ENCODE measurements around the gene USP22. TPM values are rescaled to one million over a fixed set of nuclear protein-coding genes. Genes with fewer than 3 reads are reported as not detected.
"Not testable (repeated sequence)": the region's sequence is repeated elsewhere in the genome, so short reads cannot be mapped to it uniquely, and the experiment has no call there.

USP22 gene
- total and polyA plus RNA-seq, 7 donors: 46.4 to 287 (median 150) TPM

DNA sequence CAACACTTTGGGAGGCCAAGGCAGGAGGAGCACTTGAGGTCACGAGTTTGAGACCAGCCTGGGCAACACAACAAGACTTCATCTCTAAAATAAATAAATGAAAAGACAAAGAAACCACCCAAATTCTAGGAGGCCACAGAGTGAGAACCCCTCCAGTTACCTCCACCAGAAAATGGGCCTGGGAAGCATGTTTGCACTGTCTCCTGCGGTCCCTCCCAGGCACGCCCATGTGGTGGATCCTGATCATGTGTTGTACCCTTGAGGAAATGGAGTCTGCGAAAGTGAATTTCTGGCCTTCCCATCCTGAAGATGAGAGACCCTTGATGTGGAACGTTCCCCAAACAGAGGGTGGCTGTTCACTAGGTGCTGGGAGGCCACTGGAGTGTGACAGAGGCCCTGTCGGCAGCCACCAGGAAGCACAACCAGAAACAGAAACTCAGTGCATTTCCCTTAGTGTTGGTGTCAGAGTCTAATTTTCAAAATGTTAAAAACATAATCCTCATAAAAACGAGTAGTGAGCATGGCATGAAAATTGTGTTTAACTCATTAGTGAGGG is 19.2 kb upstream of the USP22 start:
- ATAC-seq: no peak
- intact Hi-C loops (cut with DNase I): no loop called here
- WGBS, 3 donors: 67 to 75% (median 74%) methylated on average over 7 of the region's 7 CpGs

DNA sequence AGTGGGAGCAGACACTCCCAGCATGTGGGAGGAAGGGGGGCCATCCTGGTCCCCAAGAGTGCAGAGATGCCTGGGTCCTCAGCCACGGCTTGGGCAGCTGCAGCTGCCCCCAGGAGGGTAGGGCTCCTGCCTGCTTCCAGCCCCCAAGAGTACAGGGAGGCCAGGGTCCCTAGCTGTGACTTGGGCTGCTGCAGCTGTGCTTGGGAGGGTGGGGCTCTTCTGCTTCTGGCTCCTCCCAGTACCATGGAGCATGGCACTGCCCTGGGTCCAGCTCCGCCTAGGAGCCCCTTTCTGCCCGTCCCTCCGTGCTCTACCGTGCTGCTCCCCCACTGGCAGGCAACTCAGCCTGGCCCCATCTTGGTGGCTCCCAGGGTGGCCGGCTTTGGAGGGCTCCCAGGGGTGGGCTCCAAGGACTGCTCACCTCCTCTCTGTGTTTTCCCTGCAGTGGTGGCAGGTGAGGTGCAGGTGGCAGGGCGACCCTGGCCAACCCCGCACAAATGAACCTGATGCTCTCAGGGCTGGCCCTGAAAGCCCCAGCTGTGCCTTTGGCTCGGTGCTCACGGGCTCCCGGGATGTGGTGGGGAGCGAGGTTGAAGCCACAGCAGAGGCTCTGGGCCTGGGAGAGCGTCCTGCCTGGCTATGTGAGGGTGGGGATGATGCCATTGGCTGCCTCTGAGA is 18.5 kb upstream of the USP22 start:
- H3K4me3 ChIP-seq: no peak overlapping the region
- no peaks in the 10 kb centered on the region for H3K9me3 ChIP-seq
- intact Hi-C loops (cut with DNase I): no loop called here
- no peak overlapping the region for H3K27ac ChIP-seq
- no peaks in the 10 kb centered on the region for H3K27me3 ChIP-seq (ENCODE audit: insufficient read depth in 3 of 3, low read length in 2 of 3)
- DNase-seq (no peak), ATAC-seq (no peak)
- H3K36me3 ChIP-seq (ENCODE audit: insufficient read depth in 1 of 2, low read depth in 1 of 2): no peaks in the 10 kb centered on the region
- TF ChIP-seq, protein P1, sequence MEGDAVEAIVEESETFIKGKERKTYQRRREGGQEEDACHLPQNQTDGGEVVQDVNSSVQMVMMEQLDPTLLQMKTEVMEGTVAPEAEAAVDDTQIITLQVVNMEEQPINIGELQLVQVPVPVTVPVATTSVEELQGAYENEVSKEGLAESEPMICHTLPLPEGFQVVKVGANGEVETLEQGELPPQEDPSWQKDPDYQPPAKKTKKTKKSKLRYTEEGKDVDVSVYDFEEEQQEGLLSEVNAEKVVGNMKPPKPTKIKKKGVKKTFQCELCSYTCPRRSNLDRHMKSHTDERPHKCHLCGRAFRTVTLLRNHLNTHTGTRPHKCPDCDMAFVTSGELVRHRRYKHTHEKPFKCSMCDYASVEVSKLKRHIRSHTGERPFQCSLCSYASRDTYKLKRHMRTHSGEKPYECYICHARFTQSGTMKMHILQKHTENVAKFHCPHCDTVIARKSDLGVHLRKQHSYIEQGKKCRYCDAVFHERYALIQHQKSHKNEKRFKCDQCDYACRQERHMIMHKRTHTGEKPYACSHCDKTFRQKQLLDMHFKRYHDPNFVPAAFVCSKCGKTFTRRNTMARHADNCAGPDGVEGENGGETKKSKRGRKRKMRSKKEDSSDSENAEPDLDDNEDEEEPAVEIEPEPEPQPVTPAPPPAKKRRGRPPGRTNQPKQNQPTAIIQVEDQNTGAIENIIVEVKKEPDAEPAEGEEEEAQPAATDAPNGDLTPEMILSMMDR (IDR thresholded peaks at IDR 0.05): no peak
- H3K4me1 ChIP-seq: no peaks in the 10 kb centered on the region
- WGBS, 3 donors: 42 to 68% (median 52%) methylated on average over 13 of the region's 13 CpGs

More for the DNA sequence above, 19.2 kb upstream of the USP22 start:
- no peaks in the 10 kb centered on the region for H3K9me3 ChIP-seq
- H3K27me3 ChIP-seq (ENCODE audit: insufficient read depth in 3 of 3, low read length in 2 of 3): no peaks in the 10 kb centered on the region
- H3K4me3 ChIP-seq: no peak overlapping the region
- DNase-seq: no peak
- H3K4me1 ChIP-seq: no peaks in the 10 kb centered on the region
- TF ChIP-seq, protein P1 (IDR thresholded peaks at IDR 0.05): no peak
- H3K27ac ChIP-seq: no peak overlapping the region
- no peaks in the 10 kb centered on the region for H3K36me3 ChIP-seq (ENCODE audit: insufficient read depth in 1 of 2, low read depth in 1 of 2)

DNA sequence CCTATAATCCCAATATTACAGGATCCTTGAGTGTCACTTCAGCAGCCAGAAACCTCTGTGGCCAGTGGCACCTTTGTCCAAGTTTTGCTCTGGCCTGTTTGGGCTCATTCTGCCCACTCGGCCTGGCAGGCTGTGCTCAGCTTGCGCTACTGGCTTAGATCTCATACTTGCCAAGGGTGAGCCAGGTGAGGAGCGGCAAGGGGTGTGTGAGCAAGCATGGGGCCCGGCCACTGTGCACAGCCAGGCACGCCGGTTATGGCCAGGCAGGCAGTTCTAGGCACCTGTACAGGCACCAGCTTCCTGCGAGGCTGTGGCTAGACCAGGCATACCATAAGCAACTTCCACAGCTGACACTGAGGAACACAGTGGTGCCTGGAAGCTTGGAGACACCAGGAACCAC is 16.9 kb upstream of the USP22 start:
- Histone ChIP-seq H3K27ac (no peak overlapping the region), H3K4me1 (no peaks in the 10 kb centered on the region), H3K4me3 (no peak overlapping the region), H3K36me3 (ENCODE audit: insufficient read depth in 1 of 2, low read depth in 1 of 2) (no peaks in the 10 kb centered on the region), H3K9me3 (no peaks in the 10 kb centered on the region), H3K27me3 (ENCODE audit: insufficient read depth in 3 of 3, low read length in 2 of 3) (no peaks in the 10 kb centered on the region)
- 93 to 98% (median 97%) methylated on average over 7 of the region's 7 CpGs for WGBS, 3 donors
- intact Hi-C loops (cut with DNase I): no loop called here
- DNase-seq (no peak), ATAC-seq (no peak)
- TF ChIP-seq, protein P1 (IDR thresholded peaks at IDR 0.05): no peak

DNA sequence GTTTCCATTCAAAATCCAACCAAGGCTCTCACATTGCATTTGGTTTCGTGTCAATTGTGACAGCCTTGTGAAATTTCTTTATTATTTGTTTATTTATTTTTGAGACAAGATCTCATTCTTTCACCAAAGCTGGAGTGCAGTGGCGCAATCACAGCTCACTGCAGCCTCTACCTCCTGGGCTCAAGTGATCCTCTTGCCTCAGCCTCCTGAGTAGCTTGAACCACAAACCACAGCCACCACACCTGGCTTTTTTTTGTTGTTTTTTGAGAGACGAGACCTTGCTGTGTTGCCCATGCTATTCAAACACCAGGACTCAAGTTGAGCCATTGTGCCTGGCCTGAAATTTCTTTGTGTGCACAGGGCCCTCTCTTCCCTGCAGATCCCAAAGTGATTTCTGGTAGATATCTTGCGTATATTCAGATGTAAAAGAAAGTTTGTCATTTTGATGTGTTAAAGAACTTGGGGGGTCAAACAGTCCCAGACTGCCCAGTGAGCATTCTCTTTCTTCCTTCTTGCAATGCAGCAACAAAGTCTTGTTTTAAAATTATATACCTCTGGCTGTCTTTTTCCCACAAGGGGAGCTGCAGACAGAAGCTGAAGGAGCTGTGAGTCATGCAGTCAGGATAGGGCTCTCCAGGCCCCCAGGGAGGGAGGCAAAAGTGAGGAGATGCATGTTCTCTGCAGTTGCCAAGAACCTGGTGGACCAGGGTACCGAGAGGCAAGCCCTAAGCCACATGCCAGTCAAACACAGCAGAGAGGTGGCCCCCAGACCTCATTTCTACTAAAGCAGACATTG is 15.5 kb upstream of the USP22 start:
- Histone ChIP-seq H3K4me3 (no peak overlapping the region), H3K36me3 (ENCODE audit: insufficient read depth in 1 of 2, low read depth in 1 of 2) (no peaks in the 10 kb centered on the region), H3K27me3 (ENCODE audit: insufficient read depth in 3 of 3, low read length in 2 of 3) (no peaks in the 10 kb centered on the region), H3K27ac (no peak overlapping the region), H3K9me3 (no peaks in the 10 kb centered on the region), H3K4me1 (no peaks in the 10 kb centered on the region)
- 81 to 85% (median 83%) methylated on average over 5 of the region's 5 CpGs for WGBS, 3 donors
- intact Hi-C loops (cut with DNase I): no loop called here
- ATAC-seq (no peak), DNase-seq (no peak)
- TF ChIP-seq, protein P1 (IDR thresholded peaks at IDR 0.05): no peak

DNA sequence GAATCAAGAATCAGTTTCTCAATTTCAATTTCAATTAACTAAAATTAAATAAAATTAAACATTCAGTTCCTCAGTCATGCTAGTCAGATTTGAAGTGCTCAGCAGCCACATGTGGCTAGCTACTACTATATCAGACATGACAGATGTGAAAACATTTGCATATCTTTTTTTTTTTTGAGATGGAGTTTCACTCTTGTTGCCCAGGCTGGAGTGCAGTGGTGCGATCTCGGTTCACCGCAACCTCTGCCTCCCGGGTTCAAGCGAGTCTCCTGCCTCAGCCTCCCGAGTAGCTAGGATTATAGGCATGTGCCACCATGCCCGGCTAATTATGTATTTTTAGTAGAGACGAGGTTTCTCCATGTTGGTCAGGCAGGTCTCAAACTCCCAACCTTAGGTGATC is 10.2 kb upstream of the USP22 start:
- 86 to 91% (median 87%) methylated on average over 8 of the region's 8 CpGs for WGBS, 3 donors
- DNase-seq; ATAC-seq; H3K27ac ChIP-seq; H3K9me3 ChIP-seq; H3K4me3 ChIP-seq; H3K36me3 ChIP-seq (ENCODE audit: insufficient read depth in 1 of 2, low read depth in 1 of 2); H3K27me3 ChIP-seq (ENCODE audit: insufficient read depth in 3 of 3, low read length in 2 of 3); H3K4me1 ChIP-seq: not testable (repeated sequence)
- intact Hi-C loops (cut with DNase I): loop anchor here in 1 of 2 donors (5.0 kb wide), 1 partner anchor 44 kb away; no protein-coding TSS in a partner anchor

Data from psoas muscle (tissue), 8 donors.